ENCODE measurements around the gene ABCA7. TPM values are rescaled to one million over a fixed set of nuclear protein-coding genes. Genes with fewer than 3 reads are reported as not detected.

Gene ABCA7
- total RNA-seq, 2 donors from 2014 or later, result 34.3 to 37.1 TPM

DNA sequence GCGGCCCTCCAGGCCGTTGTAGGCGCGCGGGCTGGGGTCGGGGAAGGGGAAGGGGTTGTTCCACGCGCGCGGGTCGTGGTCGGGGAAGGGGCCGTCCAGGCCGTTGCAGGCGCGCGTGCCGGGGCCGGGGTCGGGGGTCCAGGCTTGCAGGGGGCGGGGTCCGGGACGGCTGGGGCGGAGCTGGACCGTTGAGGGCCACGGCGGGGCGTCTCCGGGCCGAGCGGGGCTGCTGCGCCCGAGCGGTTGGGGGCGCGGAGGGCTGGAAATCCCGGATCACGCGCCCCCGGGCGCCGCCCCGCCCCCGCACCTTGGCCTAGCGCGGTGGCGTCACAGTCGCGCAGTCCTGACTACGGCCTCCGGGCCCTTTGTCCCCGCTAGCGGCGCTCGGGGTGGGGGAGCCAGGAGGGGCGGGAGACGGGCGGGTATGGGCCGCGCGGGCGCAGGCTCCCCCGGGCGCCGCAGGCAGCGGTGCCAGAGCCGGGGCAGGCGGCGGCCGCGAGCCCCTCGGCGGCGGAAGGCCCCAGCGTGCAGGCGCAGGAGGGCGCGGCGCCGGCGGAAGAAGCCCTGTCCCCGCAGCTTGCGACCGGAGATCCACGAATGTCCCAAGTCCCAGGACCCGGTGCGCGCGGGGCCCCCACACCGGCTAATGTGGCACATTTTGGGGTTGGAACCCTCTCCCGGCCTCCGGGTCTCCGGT is 64.6 kb downstream of the ABCA7 start:
- Mint-ChIP-seq H3K36me3 (ENCODE audit: insufficient read depth in 2 of 2) (peaks cover 4 to 9% of the 10 kb centered on the region in 2 donors), H3K9me3 (peaks cover 3% of the 10 kb centered on the region in 2 donors), H3K4me3 (peak overlapping the region; percentile 76 to 77), H3K4me1 (ENCODE audit: low read depth) (peaks cover 40% of the 10 kb centered on the region), H3K27ac (no peak overlapping the region), H3K27me3 (ENCODE audit: low read depth) (no peaks in the 10 kb centered on the region)
- peak; percentile 32 to 37 for ATAC-seq (replicated peaks in 1 of 2)
- peak; percentile 82 to 86 for DNase-seq

- H3K4me3 Mint-ChIP-seq, result peak overlapping the region; percentile 76 to 77
- DNase-seq (no peak), ATAC-seq (replicated peaks in 1 of 2) (no peak)
- H3K27ac Mint-ChIP-seq, result no peak overlapping the region
- H3K36me3 Mint-ChIP-seq (ENCODE audit: insufficient read depth in 2 of 2), result peaks cover 0 to 4% of the 10 kb centered on the region in 2 donors
- no peaks in the 10 kb centered on the region for H3K9me3 Mint-ChIP-seq
- peaks cover 32% of the 10 kb centered on the region for H3K4me1 Mint-ChIP-seq (ENCODE audit: low read depth)
- H3K27me3 Mint-ChIP-seq (ENCODE audit: low read depth), result no peaks in the 10 kb centered on the region
These were observed 65.3 kb downstream of the ABCA7 start for GRCh38 chr19:1105008-1105872.

- Mint-ChIP-seq H3K4me3 (peak overlapping the region; percentile 60 to 62), H3K9me3 (no peaks in the 10 kb centered on the region), H3K36me3 (ENCODE audit: insufficient read depth in 2 of 2) (peaks cover 0 to 2% of the 10 kb centered on the region in 2 donors), H3K27me3 (ENCODE audit: low read depth) (no peaks in the 10 kb centered on the region), H3K27ac (peak overlapping the region; percentile 60), H3K4me1 (ENCODE audit: low read depth) (peaks cover 24% of the 10 kb centered on the region)
- ATAC-seq (replicated peaks in 1 of 2) (no peak), DNase-seq (no peak)
These were observed 66.2 kb downstream of the ABCA7 start for GRCh38 chr19:1105873-1106840.

DNA sequence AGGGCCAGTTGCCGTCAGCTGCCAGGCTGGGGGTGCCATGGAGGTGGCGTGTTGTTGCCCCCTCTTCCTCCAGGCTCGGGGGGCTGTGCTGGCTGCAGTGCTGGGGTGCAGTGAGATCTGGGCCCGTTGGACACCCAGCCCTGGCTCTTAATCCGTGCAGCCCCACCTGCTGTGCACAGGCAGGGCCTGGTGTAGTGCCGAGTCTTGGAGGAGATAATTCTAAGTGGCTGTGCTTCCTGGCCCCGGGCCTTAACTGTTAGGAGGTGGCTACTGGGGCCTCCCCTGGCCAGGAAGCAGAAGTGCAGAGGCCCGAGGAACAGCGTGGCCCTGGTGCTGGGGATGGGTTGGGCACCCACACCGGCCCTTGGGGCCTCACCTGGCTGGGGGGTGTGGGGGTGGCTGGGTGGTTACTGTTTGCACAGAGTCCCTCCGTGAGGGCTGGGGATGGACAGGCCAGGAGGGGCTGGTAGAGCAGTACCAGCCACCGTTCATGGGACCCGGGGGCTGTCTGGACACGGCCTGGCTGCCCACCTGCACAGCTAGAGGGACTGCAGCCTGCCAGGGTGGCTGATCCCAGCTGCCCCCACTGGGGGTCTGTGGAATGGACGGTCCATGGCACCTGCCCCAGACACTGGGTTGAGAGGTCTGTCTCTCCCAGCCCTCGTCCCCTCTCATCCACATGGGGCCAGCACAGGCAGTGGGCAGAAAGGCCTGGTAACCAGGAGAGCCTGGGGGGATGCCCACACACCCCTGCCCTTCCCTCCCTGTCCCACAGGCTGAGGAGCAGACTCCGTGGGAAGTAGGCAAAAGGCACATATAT is 67.1 kb downstream of the ABCA7 start:
- H3K4me1 Mint-ChIP-seq (ENCODE audit: low read depth), result peaks cover 15% of the 10 kb centered on the region
- H3K27ac Mint-ChIP-seq, result no peak overlapping the region
- H3K36me3 Mint-ChIP-seq (ENCODE audit: insufficient read depth in 2 of 2), result peaks cover 0 to 1% of the 10 kb centered on the region in 2 donors
- peak overlapping the region in 1 of 2 donors; percentile 32 for H3K4me3 Mint-ChIP-seq
- H3K9me3 Mint-ChIP-seq, result no peaks in the 10 kb centered on the region
- DNase-seq, result no peak
- no peaks in the 10 kb centered on the region for H3K27me3 Mint-ChIP-seq (ENCODE audit: low read depth)
- no peak for ATAC-seq (replicated peaks in 1 of 2)

DNA sequence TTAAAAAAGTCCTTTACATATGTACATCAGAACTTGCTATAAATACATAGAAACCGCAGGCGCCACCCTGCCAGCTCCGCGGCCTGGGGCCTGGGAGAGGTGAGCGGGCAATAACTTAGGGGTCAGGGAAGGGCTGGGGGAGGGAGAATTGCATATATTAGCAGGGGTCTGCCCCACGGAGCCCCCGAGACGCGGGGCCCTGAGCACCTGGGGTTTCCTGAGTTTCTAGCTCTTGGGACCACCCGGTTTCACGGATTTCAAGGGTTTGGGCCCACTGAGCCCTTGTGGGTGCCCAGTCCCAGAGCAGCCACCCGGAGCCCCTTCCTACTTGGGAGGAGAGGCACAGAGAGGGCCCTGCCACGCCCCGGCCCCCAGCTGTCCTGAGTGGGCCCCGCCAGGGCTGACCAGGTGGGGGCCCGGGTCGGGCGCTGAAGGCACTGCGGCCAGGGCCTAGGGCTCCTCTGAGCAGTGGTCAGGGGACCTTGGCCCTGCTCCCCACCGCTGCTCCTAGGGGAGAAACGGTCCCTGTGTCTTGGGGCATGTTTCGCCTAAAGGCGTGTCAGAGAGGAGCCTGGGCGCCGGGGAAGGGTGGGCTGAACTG is 67.9 kb downstream of the ABCA7 start:
- ATAC-seq (replicated peaks in 1 of 2) (no peak), DNase-seq (no peak)
- H3K9me3 Mint-ChIP-seq, result no peaks in the 10 kb centered on the region
- H3K36me3 Mint-ChIP-seq (ENCODE audit: insufficient read depth in 2 of 2), result peaks cover 0 to 3% of the 10 kb centered on the region in 2 donors
- H3K27ac Mint-ChIP-seq, result peak overlapping the region; percentile 42
- no peak overlapping the region for H3K4me3 Mint-ChIP-seq
- no peaks in the 10 kb centered on the region for H3K27me3 Mint-ChIP-seq (ENCODE audit: low read depth)
- H3K4me1 Mint-ChIP-seq (ENCODE audit: low read depth), result peaks cover 8% of the 10 kb centered on the region

GRCh38 chr19:1108291-1109031 is 68.6 kb downstream of the ABCA7 start:
- no peak overlapping the region for H3K27ac Mint-ChIP-seq
- peaks cover 0 to 3% of the 10 kb centered on the region in 2 donors for H3K36me3 Mint-ChIP-seq (ENCODE audit: insufficient read depth in 2 of 2)
- H3K4me3 Mint-ChIP-seq, result no peak overlapping the region
- no peaks in the 10 kb centered on the region for H3K27me3 Mint-ChIP-seq (ENCODE audit: low read depth)
- no peaks in the 10 kb centered on the region for H3K9me3 Mint-ChIP-seq
- DNase-seq (no peak), ATAC-seq (replicated peaks in 1 of 2) (no peak)
- peaks cover 1% of the 10 kb centered on the region for H3K4me1 Mint-ChIP-seq (ENCODE audit: low read depth)

GRCh38 chr19:1109032-1109551 is 69.2 kb downstream of the ABCA7 start:
- Mint-ChIP-seq H3K4me3 (no peak overlapping the region), H3K4me1 (ENCODE audit: low read depth) (no peaks in the 10 kb centered on the region), H3K36me3 (ENCODE audit: insufficient read depth in 2 of 2) (peaks cover 0 to 3% of the 10 kb centered on the region in 2 donors), H3K27ac (no peak overlapping the region), H3K27me3 (ENCODE audit: low read depth) (no peaks in the 10 kb centered on the region), H3K9me3 (no peaks in the 10 kb centered on the region)
- DNase-seq (no peak), ATAC-seq (replicated peaks in 1 of 2) (no peak)

DNA sequence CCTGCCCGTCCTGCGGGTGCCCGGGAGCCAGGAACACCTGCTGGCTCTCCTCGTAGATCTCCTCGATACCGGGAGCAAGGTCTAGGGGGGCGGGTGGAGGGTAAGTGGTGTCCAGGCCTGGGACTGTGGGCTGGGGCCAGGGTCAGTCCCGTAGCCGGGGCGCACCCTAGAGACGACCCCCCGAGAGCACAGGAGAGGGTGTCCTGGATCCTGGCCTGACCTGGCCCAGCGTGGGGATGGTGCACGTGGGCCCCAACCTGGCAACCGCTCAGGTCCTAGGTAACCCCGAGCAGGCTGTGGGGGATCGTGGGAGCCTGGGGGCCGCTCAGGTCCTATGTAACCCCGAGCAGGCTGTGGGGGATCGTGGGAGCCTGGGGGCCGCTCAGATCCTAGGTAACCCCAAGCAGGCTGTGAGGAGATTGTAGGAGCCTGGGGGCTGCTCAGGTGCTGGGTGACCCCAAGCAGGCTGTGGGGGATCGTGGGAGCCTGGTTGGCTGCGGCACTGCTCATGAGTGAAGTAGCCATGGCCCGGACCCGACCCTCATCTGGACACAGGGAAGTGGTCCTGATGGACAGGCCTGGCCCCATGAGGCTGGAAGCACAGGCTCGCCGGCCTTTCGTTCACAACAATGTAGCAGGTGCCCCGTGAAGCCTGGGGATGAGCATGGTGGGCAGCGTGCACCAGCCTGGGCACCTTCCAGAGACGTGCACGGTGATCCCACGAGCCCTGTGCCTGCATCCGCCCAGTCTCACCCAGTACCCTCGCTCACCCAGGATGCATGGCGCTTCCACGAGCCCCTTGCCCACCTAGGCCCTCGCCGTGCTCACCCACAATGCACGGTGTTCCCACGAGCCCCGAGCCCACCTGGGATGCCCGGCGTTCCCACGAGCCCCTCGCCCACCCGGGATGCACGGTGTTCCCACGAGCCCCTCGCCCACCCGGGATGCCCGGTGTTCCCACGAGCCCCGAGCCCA is 70.1 kb downstream of the ABCA7 start:
- H3K4me1 Mint-ChIP-seq (ENCODE audit: low read depth), result no peaks in the 10 kb centered on the region
- H3K9me3 Mint-ChIP-seq, result no peaks in the 10 kb centered on the region
- H3K4me3 Mint-ChIP-seq, result no peak overlapping the region
- no peaks in the 10 kb centered on the region for H3K27me3 Mint-ChIP-seq (ENCODE audit: low read depth)
- ATAC-seq (replicated peaks in 1 of 2) (no peak), DNase-seq (no peak)
- peaks cover 0 to 3% of the 10 kb centered on the region in 2 donors for H3K36me3 Mint-ChIP-seq (ENCODE audit: insufficient read depth in 2 of 2)
- no peak overlapping the region for H3K27ac Mint-ChIP-seq

DNA sequence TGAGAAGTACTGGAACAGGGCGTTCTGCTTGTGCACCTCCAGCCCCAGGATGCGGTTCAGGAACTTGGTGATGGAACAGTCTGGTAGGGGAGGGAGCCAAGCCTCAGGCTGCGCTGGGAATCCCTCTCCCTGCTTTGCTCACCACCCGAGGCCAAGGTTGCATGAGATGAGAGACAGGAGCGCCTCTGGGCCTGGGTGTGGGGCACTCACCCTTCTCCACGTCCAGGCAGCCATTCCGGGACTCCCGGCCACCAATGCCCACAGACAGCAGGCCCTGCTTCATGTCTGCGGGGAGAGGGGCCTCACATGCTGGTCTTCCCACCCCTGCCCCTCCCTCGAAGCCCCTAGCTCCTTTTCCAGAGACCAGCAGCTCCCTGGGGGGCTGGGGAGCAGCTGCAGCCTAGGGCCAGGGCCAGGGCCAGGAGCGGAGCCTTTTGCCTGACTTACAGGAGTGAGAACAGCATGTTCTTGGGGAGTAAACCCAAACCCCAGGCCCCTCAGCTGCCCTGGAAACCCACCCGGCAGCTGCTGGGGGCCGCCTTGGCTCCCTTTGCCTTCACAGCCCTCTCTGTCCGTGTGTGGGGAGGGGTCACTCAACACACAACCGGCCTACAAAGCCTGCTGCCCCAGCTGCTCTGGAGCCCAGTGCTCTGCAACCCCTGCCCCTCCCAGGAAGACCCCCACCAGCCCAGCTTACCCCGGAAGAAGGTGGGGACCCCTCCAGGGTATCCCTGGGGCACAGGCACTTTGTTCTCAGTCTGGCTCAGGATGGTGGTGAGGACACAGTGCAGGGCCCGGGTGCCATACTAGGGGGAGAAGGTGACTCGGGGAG is 71.1 kb downstream of the ABCA7 start:
- Mint-ChIP-seq H3K4me1 (ENCODE audit: low read depth) (no peaks in the 10 kb centered on the region), H3K27ac (no peak overlapping the region), H3K4me3 (no peak overlapping the region), H3K9me3 (no peaks in the 10 kb centered on the region), H3K27me3 (ENCODE audit: low read depth) (no peaks in the 10 kb centered on the region), H3K36me3 (ENCODE audit: insufficient read depth in 2 of 2) (peaks cover 0 to 2% of the 10 kb centered on the region in 2 donors)
- no peak for DNase-seq
- ATAC-seq (replicated peaks in 1 of 2), result no peak

Data from activated T-cell treated with anti-CD3 and anti-CD28 coated beads, Interleukin-2, amount 50 U/mL, for 72 hours (primary cell).